HL-60 (cell line): ENCODE measurements around the gene SPG11.

Source experiments
- DNase-seq, 2 experiments: peaks; one replicate each; pipeline ENCODE4 v3.0.0-alpha.2; 2010 to 2020; ENCODE audit warnings: low read depth in 1 of 2, low spot score in 1 of 2
- H3K27ac ChIP-seq: fragments of 250-450 bp; sonication (Bioruptor Pico); replicated peaks from 2 replicates; pipeline ENCODE4 v1.5.1; 2020; ENCODE audit warnings: mild to moderate bottlenecking, moderate library complexity
- H3K27me3 ChIP-seq: fragments of 250-450 bp; sonication (Bioruptor Pico); 2 replicates; pipeline ENCODE4 v1.5.1; 2021; ENCODE audit warnings: mild to moderate bottlenecking, moderate library complexity; ENCODE audit not compliant: insufficient read depth, poor library complexity, severe bottlenecking
- H3K4me3 ChIP-seq: replicated peaks from 2 replicates; pipeline ENCODE4 v1.5.1; 2011; ENCODE audit warnings: mild to moderate bottlenecking, control low read depth, low read length; ENCODE audit not compliant: insufficient read depth
- CTCF ChIP-seq: IDR thresholded peaks from one replicate; pipeline ENCODE4 v1.5.1; 2011; ENCODE audit warnings: low read length, control low read depth, inconsistent platforms; ENCODE audit not compliant: insufficient read depth
- GABPA ChIP-seq: IDR thresholded peaks from 2 replicates; pipeline ENCODE4 v1.6.1; 2012; ENCODE audit warnings: low read depth
- POLR2AphosphoS5 ChIP-seq: IDR thresholded peaks from 2 replicates; pipeline ENCODE4 v1.6.1; 2012; ENCODE audit warnings: low read depth
- SPI1 ChIP-seq: IDR thresholded peaks from 2 replicates; pipeline ENCODE4 v1.6.1; 2012; ENCODE audit warnings: low read depth, mild to moderate bottlenecking, borderline replicate concordance
- TF ChIP-seq, protein P1 (sequence below): IDR thresholded peaks from 2 replicates; pipeline ENCODE4 v1.6.1; 2012; ENCODE audit warnings: low read depth; ENCODE audit not compliant: insufficient replicate concordance

Gene SPG11

DNA sequence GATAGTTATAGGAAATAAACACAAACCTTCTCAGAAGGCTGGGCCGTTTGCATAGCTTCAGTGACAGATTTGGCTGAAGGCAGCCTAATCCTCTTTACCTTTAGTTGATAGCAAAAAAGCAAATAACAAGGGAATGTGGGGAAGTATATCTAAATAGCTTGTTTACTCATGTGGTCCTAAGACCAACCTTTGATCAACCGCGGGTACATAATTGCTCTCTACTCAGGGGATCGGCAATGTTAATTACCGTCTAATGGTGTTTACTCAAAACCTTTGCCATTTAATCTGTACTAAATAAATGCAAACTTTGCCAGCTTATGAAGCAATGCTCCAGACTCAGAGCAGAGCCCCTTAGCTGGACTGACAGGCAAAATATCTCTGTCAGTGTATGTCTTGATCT is 74.9 kb downstream of the SPG11 start:
- Histone ChIP-seq H3K4me3 (no peak overlapping the region), H3K27me3 (no peaks in the 10 kb centered on the region), H3K27ac (no peak overlapping the region)
- TF ChIP-seq GABPA (no peak), POLR2AphosphoS5 (no peak), SPI1 (no peak), CTCF (no peak)
- TF ChIP-seq, protein P1, sequence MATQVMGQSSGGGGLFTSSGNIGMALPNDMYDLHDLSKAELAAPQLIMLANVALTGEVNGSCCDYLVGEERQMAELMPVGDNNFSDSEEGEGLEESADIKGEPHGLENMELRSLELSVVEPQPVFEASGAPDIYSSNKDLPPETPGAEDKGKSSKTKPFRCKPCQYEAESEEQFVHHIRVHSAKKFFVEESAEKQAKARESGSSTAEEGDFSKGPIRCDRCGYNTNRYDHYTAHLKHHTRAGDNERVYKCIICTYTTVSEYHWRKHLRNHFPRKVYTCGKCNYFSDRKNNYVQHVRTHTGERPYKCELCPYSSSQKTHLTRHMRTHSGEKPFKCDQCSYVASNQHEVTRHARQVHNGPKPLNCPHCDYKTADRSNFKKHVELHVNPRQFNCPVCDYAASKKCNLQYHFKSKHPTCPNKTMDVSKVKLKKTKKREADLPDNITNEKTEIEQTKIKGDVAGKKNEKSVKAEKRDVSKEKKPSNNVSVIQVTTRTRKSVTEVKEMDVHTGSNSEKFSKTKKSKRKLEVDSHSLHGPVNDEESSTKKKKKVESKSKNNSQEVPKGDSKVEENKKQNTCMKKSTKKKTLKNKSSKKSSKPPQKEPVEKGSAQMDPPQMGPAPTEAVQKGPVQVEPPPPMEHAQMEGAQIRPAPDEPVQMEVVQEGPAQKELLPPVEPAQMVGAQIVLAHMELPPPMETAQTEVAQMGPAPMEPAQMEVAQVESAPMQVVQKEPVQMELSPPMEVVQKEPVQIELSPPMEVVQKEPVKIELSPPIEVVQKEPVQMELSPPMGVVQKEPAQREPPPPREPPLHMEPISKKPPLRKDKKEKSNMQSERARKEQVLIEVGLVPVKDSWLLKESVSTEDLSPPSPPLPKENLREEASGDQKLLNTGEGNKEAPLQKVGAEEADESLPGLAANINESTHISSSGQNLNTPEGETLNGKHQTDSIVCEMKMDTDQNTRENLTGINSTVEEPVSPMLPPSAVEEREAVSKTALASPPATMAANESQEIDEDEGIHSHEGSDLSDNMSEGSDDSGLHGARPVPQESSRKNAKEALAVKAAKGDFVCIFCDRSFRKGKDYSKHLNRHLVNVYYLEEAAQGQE = no peak
- DNase-seq = no peak

GRCh38 chr15:44585633-44586032 is 77.8 kb downstream of the SPG11 start:
- Histone ChIP-seq H3K27ac (no peak overlapping the region), H3K27me3 (no peaks in the 10 kb centered on the region), H3K4me3 (no peak overlapping the region)
- no peak for DNase-seq
- TF ChIP-seq, protein P1 = no peak
- no peak for TF ChIP-seq GABPA
- no peak for TF ChIP-seq POLR2AphosphoS5
- no peak for TF ChIP-seq SPI1
- no peak for TF ChIP-seq CTCF

DNA sequence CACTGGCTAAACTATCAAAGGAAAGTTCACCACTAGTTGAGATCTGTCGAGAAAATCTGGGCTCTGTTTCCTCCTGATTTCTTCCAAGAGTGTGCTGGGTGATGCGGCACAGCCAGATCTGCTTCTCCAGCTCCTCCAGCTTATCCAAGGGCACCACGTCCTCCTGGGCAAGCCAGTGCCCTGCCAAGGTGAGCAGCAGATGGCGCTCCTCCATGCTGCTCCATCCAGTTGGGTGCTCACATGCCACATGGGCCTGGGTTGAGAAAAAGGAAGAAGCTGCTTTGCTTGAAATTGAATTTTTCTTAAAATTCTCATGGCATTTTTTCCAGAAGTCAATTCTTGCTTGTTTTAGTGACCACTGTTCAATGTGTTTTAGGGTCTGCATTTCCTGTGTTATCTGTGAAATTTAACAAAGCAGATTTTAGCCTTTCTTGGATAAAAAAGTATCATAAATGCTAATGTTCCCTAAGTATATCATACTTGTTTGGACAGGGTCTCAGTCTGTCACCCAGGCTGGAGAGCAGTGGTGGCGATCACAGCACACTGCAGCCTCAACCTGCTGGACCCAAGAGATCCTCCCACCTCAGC is 79.2 kb downstream of the SPG11 start:
- peak in 1 of 2 experiments; percentile 79 for DNase-seq
- TF ChIP-seq CTCF (peak; percentile 63), POLR2AphosphoS5 (no peak), GABPA (no peak), SPI1 (no peak)
- TF ChIP-seq, protein P1 = no peak
- H3K27ac ChIP-seq = no peak overlapping the region
- H3K27me3 ChIP-seq = no peaks in the 10 kb centered on the region
- no peak overlapping the region for H3K4me3 ChIP-seq
